Karpas-422 (cell line): ENCODE data around the gene MAMLD1. TPM values are rescaled to one million over a fixed set of nuclear protein-coding genes. Genes with fewer than 3 reads are reported as not detected.

ENCODE experiments used
- DNase-seq: peaks from one replicate; pipeline ENCODE4 v3.0.0-alpha.2; 2015
- H2AFZ ChIP-seq: fragments of 200-600 bp; sonication (generic); 2 replicates; pipeline ENCODE4 v1.6.1; 2014; ENCODE audit warnings: antibody characterized with exemption, low read length, mixed read lengths
- H3K27ac ChIP-seq: fragments of 200-600 bp; sonication (generic); 2 replicates; pipeline ENCODE4 v1.5.1; 2014; ENCODE audit warnings: mild to moderate bottlenecking, low read length, moderate library complexity
- H3K27me3 ChIP-seq: fragments of 200-600 bp; sonication (generic); 2 replicates; pipeline ENCODE4 v1.6.1; 2014; ENCODE audit warnings: low read length, mixed read lengths
- H3K36me3 ChIP-seq: fragments of 200-600 bp; sonication (generic); 2 replicates; pipeline ENCODE4 v1.6.1; 2014; ENCODE audit warnings: low read length, mixed read lengths; ENCODE audit not compliant: insufficient read depth
- H3K4me1 ChIP-seq: fragments of 200-600 bp; sonication (generic); 2 replicates; pipeline ENCODE4 v1.6.1; 2014; ENCODE audit warnings: mild to moderate bottlenecking, low read length, mixed read lengths
- H3K4me2 ChIP-seq: fragments of 200-600 bp; sonication (generic); 2 replicates; pipeline ENCODE4 v1.6.1; 2014; ENCODE audit warnings: low read length, low read depth, mild to moderate bottlenecking; ENCODE audit not compliant: poor library complexity, severe bottlenecking
- H3K4me3 ChIP-seq: fragments of 200-600 bp; sonication (generic); 2 replicates; pipeline ENCODE4 v1.5.1; 2014; ENCODE audit warnings: mild to moderate bottlenecking, antibody characterized with exemption, low read length, mixed read lengths
- H3K79me2 ChIP-seq: fragments of 200-600 bp; sonication (generic); 2 replicates; pipeline ENCODE4 v1.6.1; 2014; ENCODE audit warnings: mild to moderate bottlenecking, low read length, mixed read lengths
- H3K9ac ChIP-seq: fragments of 200-600 bp; sonication (generic); 2 replicates; pipeline ENCODE4 v1.6.0; 2014; ENCODE audit warnings: low read length
- H3K9me2 ChIP-seq: fragments of 200-600 bp; sonication (generic), shearing (Covaris generic); replicated peaks from 2 replicates; pipeline ENCODE4 v1.6.0; 2014; ENCODE audit warnings: mild to moderate bottlenecking, low read length, moderate library complexity; ENCODE audit not compliant: insufficient read depth
- H3K9me3 ChIP-seq: fragments of 300-700, 200-600 bp; sonication (generic); 2 replicates; pipeline ENCODE4 v1.6.1; 2014; ENCODE audit warnings: low read length, mixed read lengths
- H4K20me1 ChIP-seq: fragments of 200-600 bp; sonication (generic); 2 replicates; pipeline ENCODE4 v1.6.1; 2014; ENCODE audit warnings: mild to moderate bottlenecking, antibody characterized with exemption, low read length, low read depth; ENCODE audit not compliant: insufficient read depth
- total RNA-seq: library from RNA; depleted of rRNA; stranded (reverse); fragments of >200 nt; shearing (Covaris generic); gene quantifications from 2 replicates; pipeline ENCODE4 v1.2.3, GENCODE V29; 2014; ENCODE audit warnings: low replicate concordance

The MAMLD1 gene
- total RNA-seq, 1 experiment from 2014 or later: 37.8 TPM

DNA sequence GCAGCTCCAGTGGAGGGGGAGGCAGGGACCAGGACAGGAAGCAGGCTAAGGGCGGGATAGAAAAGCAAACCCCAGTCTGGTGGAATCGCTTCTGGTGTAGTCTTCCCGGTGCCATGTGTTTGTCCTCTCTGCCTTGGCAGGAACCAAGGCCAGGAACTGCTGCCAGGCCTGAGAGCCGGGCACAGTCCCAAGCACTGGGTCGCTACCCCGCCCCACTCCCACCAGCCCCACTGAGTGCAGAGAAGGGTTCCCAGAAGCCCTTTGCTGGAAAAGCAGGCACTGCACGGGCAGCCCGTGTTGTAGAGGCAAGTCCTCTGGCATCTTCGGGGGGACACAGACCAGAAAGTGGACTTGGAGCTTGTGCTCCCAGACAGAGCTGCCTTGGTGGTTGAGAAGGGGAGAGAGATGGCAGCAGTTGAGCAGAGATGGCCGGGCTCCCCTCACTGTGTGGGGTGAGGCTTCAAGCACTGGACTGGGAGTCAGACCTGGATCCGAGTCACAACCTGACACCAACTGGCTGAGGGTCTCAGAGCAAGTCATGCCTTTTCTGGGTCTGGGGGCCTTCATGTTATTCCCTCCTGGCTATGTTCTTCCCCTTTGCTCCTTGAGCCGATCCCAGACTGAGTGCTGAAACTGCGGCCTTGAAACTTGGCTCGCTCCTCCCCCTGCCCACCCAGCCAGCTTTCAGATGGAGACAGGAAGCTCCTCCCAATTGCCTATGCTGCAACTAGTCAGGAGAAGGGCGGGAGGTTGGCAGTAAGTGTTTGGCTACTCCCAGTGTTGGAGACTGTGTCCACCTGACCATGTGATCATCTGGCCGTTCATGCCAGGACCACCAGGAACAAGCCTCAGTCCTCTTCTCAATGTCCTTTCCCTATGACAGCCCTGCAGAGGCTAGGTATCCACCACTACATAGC lies 145.6 kb downstream of the MAMLD1 start:
- Histone ChIP-seq H4K20me1 (peaks cover 2% of the 10 kb centered on the region; the same call in 1 of the 2 replicates), H3K9me3 (no peaks in the 10 kb centered on the region), H3K4me3 (no peak overlapping the region), H3K4me1 (no peaks in the 10 kb centered on the region), H3K27ac (no peak overlapping the region), H3K27me3 (no peaks in the 10 kb centered on the region), H3K9ac (no peak overlapping the region), H3K36me3 (peaks cover 7% of the 10 kb centered on the region; the same call in 1 of the 2 replicates), H2AFZ (no peak overlapping the region), H3K9me2 (no peaks in the 10 kb centered on the region), H3K4me2 (no peak overlapping the region), H3K79me2 (no peaks in the 10 kb centered on the region)
- DNase-seq: no peak

DNA sequence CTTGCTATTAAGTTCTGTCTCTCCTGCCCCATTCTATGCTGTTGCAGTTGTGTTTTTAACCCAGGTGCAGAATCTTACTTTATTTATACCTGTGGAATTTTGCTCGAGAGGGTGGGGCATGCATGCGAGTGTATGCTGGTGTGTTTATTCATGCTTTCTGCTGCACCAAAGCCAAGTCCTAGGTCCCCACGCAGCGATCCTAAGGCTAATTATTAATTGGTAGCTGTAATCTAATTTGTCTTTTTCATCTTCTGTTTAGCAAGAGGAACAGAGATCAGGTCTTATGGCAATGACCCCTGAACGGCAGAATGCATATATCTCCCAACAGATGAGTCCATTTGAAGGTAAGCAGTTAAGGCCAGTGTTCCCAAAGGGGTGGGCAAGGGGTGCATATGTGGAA lies 146.6 kb downstream of the MAMLD1 start:
- Histone ChIP-seq H3K9ac (no peak overlapping the region), H3K36me3 (peaks cover 7% of the 10 kb centered on the region; the same call in 1 of the 2 replicates), H4K20me1 (no peaks in the 10 kb centered on the region; the same call in 1 of the 2 replicates), H3K9me2 (no peaks in the 10 kb centered on the region), H2AFZ (no peak overlapping the region), H3K4me3 (no peak overlapping the region), H3K79me2 (no peaks in the 10 kb centered on the region), H3K4me1 (no peaks in the 10 kb centered on the region), H3K27me3 (no peaks in the 10 kb centered on the region), H3K27ac (no peak overlapping the region), H3K4me2 (no peak overlapping the region), H3K9me3 (no peaks in the 10 kb centered on the region)
- no peak for DNase-seq

DNA sequence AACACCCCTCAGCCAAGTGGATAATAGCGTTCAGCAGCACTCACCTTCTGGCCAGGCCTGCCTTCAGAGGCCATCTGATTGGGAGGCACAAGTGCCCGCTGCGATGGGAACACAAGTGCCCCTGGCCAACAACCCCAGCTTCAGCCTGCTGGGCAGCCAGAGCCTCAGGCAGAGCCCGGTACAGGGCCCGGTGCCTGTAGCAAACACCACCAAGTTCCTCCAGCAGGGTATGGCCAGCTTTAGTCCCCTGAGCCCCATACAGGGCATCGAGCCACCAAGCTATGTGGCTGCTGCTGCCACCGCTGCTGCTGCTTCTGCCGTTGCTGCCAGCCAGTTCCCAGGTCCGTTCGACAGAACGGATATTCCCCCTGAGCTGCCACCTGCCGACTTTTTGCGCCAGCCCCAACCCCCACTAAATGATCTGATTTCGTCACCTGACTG lies 149.4 kb downstream of the MAMLD1 start:
- Histone ChIP-seq H3K36me3 (peaks cover 7% of the 10 kb centered on the region; the same call in 1 of the 2 replicates), H3K4me2 (no peak overlapping the region), H3K27me3 (no peaks in the 10 kb centered on the region), H3K4me1 (peaks cover 3% of the 10 kb centered on the region), H3K27ac (no peak overlapping the region), H3K9me3 (no peaks in the 10 kb centered on the region), H4K20me1 (no peaks in the 10 kb centered on the region), H2AFZ (no peak overlapping the region), H3K9ac (no peak overlapping the region), H3K4me3 (no peak overlapping the region), H3K79me2 (no peaks in the 10 kb centered on the region), H3K9me2 (no peaks in the 10 kb centered on the region)
- DNase-seq: no peak

DNA sequence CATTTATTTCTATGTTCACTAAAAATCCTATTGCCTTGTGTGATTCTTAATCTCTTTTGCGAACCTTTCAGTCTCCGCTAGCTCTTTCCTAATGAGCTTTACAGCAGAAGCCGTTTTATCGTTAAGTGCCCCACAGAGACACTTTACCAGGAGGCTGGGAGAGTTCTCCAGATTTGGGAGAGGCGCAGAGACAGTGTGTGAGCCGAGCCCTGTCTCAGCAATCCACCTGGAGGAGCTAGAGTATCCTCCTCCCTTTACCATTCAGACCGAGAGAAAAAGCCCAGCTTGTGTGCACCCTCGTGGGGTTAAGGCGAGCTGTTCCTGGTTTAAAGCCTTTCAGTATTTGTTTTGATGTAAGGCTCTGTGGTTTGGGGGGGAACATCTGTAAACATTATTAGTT lies 150.4 kb downstream of the MAMLD1 start:
- Histone ChIP-seq H3K4me1 (peaks cover 3% of the 10 kb centered on the region), H4K20me1 (no peaks in the 10 kb centered on the region), H3K9me3 (no peaks in the 10 kb centered on the region), H3K9ac (no peak overlapping the region), H3K4me3 (no peak overlapping the region), H3K36me3 (peaks cover 7% of the 10 kb centered on the region; the same call in 1 of the 2 replicates), H3K27ac (no peak overlapping the region), H3K79me2 (no peaks in the 10 kb centered on the region), H3K9me2 (no peaks in the 10 kb centered on the region), H3K4me2 (no peak overlapping the region), H3K27me3 (no peaks in the 10 kb centered on the region), H2AFZ (no peak overlapping the region)
- no peak for DNase-seq

DNA sequence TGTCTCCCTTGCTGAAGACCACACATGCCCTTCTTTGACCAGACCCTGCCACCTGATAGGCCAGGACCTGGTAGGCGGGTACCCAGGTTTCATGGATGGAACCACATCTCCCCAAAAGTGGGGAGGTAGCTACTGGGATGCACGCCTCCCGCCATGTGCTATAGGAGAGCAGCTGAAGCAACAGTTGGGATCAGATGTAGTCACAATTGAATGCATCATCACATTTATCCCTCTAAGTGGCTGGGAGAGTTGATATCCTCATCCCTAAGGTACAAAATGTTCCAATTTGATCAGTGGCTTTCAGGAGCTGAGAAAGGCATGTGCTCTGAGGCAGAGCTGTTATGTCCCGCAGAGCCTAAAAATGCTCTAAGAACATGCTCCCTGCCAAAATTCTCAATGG lies 151.3 kb downstream of the MAMLD1 start:
- no peak overlapping the region for H3K4me2 ChIP-seq
- H2AFZ ChIP-seq: no peak overlapping the region
- H3K4me1 ChIP-seq: peaks cover 3% of the 10 kb centered on the region
- no peak for DNase-seq
- no peaks in the 10 kb centered on the region for H3K9me2 ChIP-seq
- no peaks in the 10 kb centered on the region for H3K9me3 ChIP-seq
- H3K9ac ChIP-seq: no peak overlapping the region
- H3K79me2 ChIP-seq: no peaks in the 10 kb centered on the region
- no peaks in the 10 kb centered on the region for H4K20me1 ChIP-seq
- no peaks in the 10 kb centered on the region for H3K27me3 ChIP-seq
- no peak overlapping the region for H3K4me3 ChIP-seq
- H3K27ac ChIP-seq: no peak overlapping the region
- H3K36me3 ChIP-seq: peaks cover 4% of the 10 kb centered on the region; the same call in 1 of the 2 replicates

DNA sequence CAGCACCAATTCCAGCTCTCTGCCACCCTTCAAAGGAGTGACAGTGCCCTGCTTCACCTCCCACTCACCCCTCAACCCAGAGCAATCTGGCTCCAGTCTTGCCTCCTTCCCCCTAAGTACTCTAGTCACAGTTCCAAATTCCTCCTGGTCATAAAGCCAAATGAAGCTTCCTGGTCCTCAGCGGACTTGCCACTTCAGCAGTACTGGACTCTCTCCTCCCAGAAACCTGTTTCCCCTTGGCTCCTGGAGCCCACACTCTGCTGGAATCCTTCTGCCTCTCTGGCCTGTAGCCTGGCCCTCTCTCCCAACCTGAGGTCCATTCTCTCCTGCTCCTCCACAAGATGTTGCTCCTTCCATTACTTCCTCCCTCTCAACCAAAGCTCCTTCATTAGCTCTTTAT lies 152.7 kb downstream of the MAMLD1 start:
- Histone ChIP-seq H3K4me3 (no peak overlapping the region), H3K9me3 (no peaks in the 10 kb centered on the region), H3K9me2 (no peaks in the 10 kb centered on the region), H3K79me2 (no peaks in the 10 kb centered on the region), H3K27me3 (no peaks in the 10 kb centered on the region), H3K36me3 (no peaks in the 10 kb centered on the region), H4K20me1 (no peaks in the 10 kb centered on the region), H3K27ac (no peak overlapping the region), H3K4me2 (no peak overlapping the region), H2AFZ (no peak overlapping the region), H3K9ac (no peak overlapping the region), H3K4me1 (peaks cover 3% of the 10 kb centered on the region)
- DNase-seq: no peak

DNA sequence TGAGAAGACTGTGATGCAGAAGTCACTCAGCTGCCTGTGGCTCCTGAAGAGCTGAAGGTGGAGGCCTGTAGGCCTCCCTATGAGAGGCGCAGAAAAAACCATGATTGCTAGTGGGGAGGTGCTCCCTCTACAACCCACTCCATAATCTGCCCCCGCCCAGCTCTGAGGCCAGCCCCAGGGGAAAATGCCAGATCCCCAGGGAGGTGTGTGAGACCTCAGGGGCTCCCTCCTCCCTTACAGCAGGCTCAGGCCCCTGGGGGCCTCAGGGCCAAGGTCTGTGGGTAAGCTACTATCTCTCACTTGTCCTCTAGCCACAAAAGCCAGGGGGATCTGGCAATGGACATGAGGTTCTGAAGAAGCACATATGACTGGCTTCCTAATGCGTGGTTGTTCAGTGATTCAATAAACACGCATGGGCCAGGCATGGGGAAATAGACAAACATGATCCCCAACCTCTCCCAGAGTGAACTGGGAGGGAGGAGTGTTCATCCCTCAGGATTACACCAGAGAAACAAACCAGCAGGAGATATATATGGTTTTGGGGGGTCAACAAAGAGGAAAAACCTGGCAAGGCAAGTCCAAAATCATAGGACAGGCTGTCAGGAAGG lies 154.3 kb downstream of the MAMLD1 start:
- no peaks in the 10 kb centered on the region for H3K9me2 ChIP-seq
- no peaks in the 10 kb centered on the region for H3K79me2 ChIP-seq
- H3K36me3 ChIP-seq: no peaks in the 10 kb centered on the region
- H3K27me3 ChIP-seq: no peaks in the 10 kb centered on the region
- no peaks in the 10 kb centered on the region for H3K9me3 ChIP-seq
- H4K20me1 ChIP-seq: no peaks in the 10 kb centered on the region
- H3K4me2 ChIP-seq: no peak overlapping the region
- no peak overlapping the region for H2AFZ ChIP-seq
- DNase-seq: no peak
- no peak overlapping the region for H3K4me3 ChIP-seq
- no peak overlapping the region for H3K27ac ChIP-seq
- H3K9ac ChIP-seq: no peak overlapping the region
- H3K4me1 ChIP-seq: peaks cover 3% of the 10 kb centered on the region

DNA sequence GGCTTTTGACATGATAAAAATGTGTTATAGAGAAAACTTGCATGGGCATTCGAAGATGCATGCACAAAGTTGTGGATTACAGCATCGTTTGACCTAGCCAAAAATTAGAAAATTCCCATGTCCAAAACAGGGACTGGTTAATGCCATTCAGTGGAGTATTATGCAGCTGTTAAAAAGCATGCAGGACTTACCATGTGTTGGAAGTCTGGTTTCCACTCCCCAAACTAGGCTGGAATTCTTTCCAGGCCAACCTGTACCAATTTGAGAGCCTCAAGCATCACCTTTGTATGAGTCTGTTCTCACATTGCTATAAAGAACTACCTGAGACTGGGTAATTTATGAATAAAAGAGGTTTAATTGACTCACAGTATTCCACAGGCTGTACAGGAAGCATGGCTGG lies 159.4 kb downstream of the MAMLD1 start:
- DNase-seq: no peak
- H3K36me3 ChIP-seq: no peaks in the 10 kb centered on the region
- no peaks in the 10 kb centered on the region for H3K27me3 ChIP-seq
- no peaks in the 10 kb centered on the region for H3K9me2 ChIP-seq
- no peak overlapping the region for H3K4me3 ChIP-seq
- no peaks in the 10 kb centered on the region for H4K20me1 ChIP-seq
- no peaks in the 10 kb centered on the region for H3K79me2 ChIP-seq
- H3K27ac ChIP-seq: no peak overlapping the region
- no peak overlapping the region for H3K4me2 ChIP-seq
- no peaks in the 10 kb centered on the region for H3K4me1 ChIP-seq
- no peaks in the 10 kb centered on the region for H3K9me3 ChIP-seq
- no peak overlapping the region for H2AFZ ChIP-seq
- no peak overlapping the region for H3K9ac ChIP-seq
